Neural cell (in vitro differentiated cells): ENCODE results near the gene RPUSD1. TPM values are rescaled to one million over a fixed set of nuclear protein-coding genes. Genes with fewer than 3 reads are reported as not detected.

Experiments
- H2AFZ ChIP-seq: fragments of 200-600, 300-800 bp; sonication (generic), shearing (Covaris generic); 2 replicates; pipeline ENCODE4 v1.6.0; 2014; ENCODE audit warnings: low read depth, mild to moderate bottlenecking, antibody characterized with exemption, low read length, moderate library complexity
- H3F3A ChIP-seq: fragments of 200-600 bp; shearing (Covaris generic); 2 replicates; pipeline ENCODE4 v1.6.1; 2016; ENCODE audit warnings: mild to moderate bottlenecking, moderate library complexity, mixed read lengths, antibody characterized with exemption, low read length; ENCODE audit not compliant: insufficient read depth, poor library complexity, severe bottlenecking
- H3K27ac ChIP-seq: fragments of 200-600, 300-800 bp; sonication (generic), shearing (Covaris generic); 2 replicates; pipeline ENCODE4 v1.5.1; 2014; ENCODE audit warnings: mild to moderate bottlenecking, low read length, moderate library complexity
- H3K27me3 ChIP-seq: fragments of 300-800, 200-600 bp; sonication (generic), shearing (Covaris generic); 2 replicates; pipeline ENCODE4 v1.6.0; 2014; ENCODE audit warnings: mild to moderate bottlenecking, low read depth, low read length, moderate library complexity; ENCODE audit not compliant: insufficient read depth
- H3K36me3 ChIP-seq: fragments of 300-800, 200-600 bp; sonication (generic), shearing (Covaris generic); 2 replicates; pipeline ENCODE4 v1.5.1; 2014; ENCODE audit warnings: mild to moderate bottlenecking, antibody characterized with exemption, low read length, moderate library complexity; ENCODE audit not compliant: insufficient read depth
- H3K4me2 ChIP-seq: fragments of 300-800, 200-600 bp; sonication (generic), shearing (Covaris generic); 2 replicates; pipeline ENCODE4 v1.6.0; 2014; ENCODE audit warnings: mild to moderate bottlenecking, low read length
- H3K4me3 ChIP-seq: fragments of 300-800, 200-600 bp; sonication (generic), shearing (Covaris generic); 2 replicates; pipeline ENCODE4 v1.5.1; 2014; ENCODE audit warnings: mild to moderate bottlenecking, low read length, moderate library complexity
- H3K79me2 ChIP-seq: fragments of 200-600 bp; shearing (Covaris generic); replicated peaks from 2 replicates; pipeline ENCODE4 v1.6.0; 2014; ENCODE audit warnings: mild to moderate bottlenecking, low read length, moderate library complexity; ENCODE audit not compliant: insufficient read depth
- H3K9ac ChIP-seq: fragments of 300-800, 200-600 bp; sonication (generic), shearing (Covaris generic); 2 replicates; pipeline ENCODE4 v1.6.1; 2016; ENCODE audit warnings: mild to moderate bottlenecking, low read length, mixed read lengths
- H3K9me2 ChIP-seq: fragments of 200-600 bp; shearing (Covaris generic); 2 replicates; pipeline ENCODE4 v1.6.1; 2016; ENCODE audit warnings: mild to moderate bottlenecking, low read length, mixed read lengths; ENCODE audit not compliant: insufficient read depth
- H3K9me3 ChIP-seq: fragments of 200-600, 300-800 bp; sonication (generic), shearing (Covaris generic); 2 replicates; pipeline ENCODE4 v1.6.1; 2016; ENCODE audit warnings: mild to moderate bottlenecking, mixed run types, low read length, moderate library complexity, mixed read lengths
- H4K20me1 ChIP-seq: fragments of 200-600 bp; shearing (Covaris generic); 2 replicates; pipeline ENCODE4 v1.6.1; 2016; ENCODE audit warnings: mild to moderate bottlenecking, mixed run types; ENCODE audit not compliant: insufficient read depth
- CTCF ChIP-seq: fragments of 450-650 bp; IDR thresholded peaks from 2 replicates; pipeline ENCODE4 v1.5.1; 2014; ENCODE audit warnings: antibody characterized with exemption, mild to moderate bottlenecking, moderate library complexity; ENCODE audit not compliant: poor library complexity, severe bottlenecking
- EP300 ChIP-seq: fragments of 450-650 bp; conservative IDR thresholded peaks from 2 replicates; pipeline ENCODE4 v1.6.1; 2014; ENCODE audit warnings: antibody characterized with exemption, mild to moderate bottlenecking, moderate library complexity; ENCODE audit not compliant: poor library complexity, severe bottlenecking
- EZH2 ChIP-seq: fragments of 200-600, 300-800 bp; shearing (Covaris generic), sonication (generic); IDR thresholded peaks from 2 replicates; pipeline ENCODE4 v1.6.1; 2014; ENCODE audit warnings: antibody characterized with exemption, low read length, borderline replicate concordance, mild to moderate bottlenecking; ENCODE audit not compliant: insufficient read depth, poor library complexity, severe bottlenecking
- MXI1 ChIP-seq: fragments of 450-650 bp; conservative IDR thresholded peaks from 2 replicates; pipeline ENCODE4 v1.6.1; 2014; ENCODE audit warnings: antibody characterized with exemption, mild to moderate bottlenecking; ENCODE audit not compliant: poor library complexity, severe bottlenecking
- POLR2AphosphoS5 ChIP-seq: IDR thresholded peaks from 2 replicates; pipeline ENCODE4 v1.6.1; 2012
- RAD21 ChIP-seq: fragments of 450-650 bp; conservative IDR thresholded peaks from 2 replicates; pipeline ENCODE4 v1.6.1; 2014; ENCODE audit warnings: antibody characterized with exemption, mild to moderate bottlenecking, moderate library complexity
- REST ChIP-seq: IDR thresholded peaks from 2 replicates; pipeline ENCODE4 v1.6.1; 2012; ENCODE audit warnings: borderline replicate concordance
- SMC3 ChIP-seq: fragments of 450-650 bp; conservative IDR thresholded peaks from 2 replicates; pipeline ENCODE4 v1.6.1; 2014; ENCODE audit warnings: antibody characterized with exemption, mild to moderate bottlenecking, moderate library complexity; ENCODE audit not compliant: poor library complexity
- TAF1 ChIP-seq: IDR thresholded peaks from 2 replicates; pipeline ENCODE4 v1.6.1; 2012; ENCODE audit warnings: low read depth
- polyA plus RNA-seq: library from polyadenylated mRNA; depleted of rRNA; stranded (reverse); fragments of >200 nt; gene quantifications from 2 replicates; pipeline ENCODE4 v1.2.3, GENCODE V29; 2014

The RPUSD1 gene
- polyA plus RNA-seq, 1 donor from 2014 or later: 42.4 TPM

DNA sequence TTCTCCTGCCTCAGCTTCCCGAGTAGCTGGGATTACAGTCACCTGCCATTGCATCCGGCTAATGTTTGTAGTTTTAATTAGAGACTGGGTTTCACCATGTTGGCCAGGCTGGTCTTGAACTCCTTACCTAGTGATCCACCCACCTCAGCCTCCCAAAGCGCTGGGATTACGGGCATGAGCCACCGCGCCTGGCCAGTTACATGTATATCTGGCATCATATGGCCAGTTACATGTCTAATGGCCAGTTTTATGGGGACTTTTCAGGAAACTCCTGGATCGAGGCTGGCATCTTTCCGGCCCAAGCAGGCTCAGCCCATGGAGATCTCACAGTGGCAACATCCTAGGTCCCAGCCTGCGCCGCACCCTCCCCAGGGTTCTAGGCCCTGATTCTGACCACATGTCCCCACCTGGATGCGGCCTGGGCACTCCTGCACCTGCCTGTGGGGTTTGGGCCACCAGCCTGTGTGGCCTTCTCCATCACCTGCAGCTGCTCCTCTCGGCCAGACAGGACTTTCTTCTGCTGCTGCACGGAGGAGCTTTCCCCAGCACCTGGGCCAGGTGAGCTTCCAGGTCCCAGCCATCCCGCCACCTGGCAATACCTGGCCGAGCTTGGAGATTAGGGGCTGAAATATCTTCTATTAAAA, 46.1 kb downstream of the RPUSD1 start:
- Histone ChIP-seq H3K36me3 (no peaks in the 10 kb centered on the region), H2AFZ (no peak overlapping the region), H3K27ac (no peak overlapping the region), H4K20me1 (no peaks in the 10 kb centered on the region), H3F3A (no peaks in the 10 kb centered on the region), H3K9me2 (no peaks in the 10 kb centered on the region), H3K27me3 (no peaks in the 10 kb centered on the region), H3K4me2 (no peak overlapping the region), H3K79me2 (peaks cover 5% of the 10 kb centered on the region), H3K9ac (no peak overlapping the region), H3K9me3 (no peaks in the 10 kb centered on the region), H3K4me3 (no peak overlapping the region)
- TF ChIP-seq EZH2 (no peak), EP300 (no peak), REST (no peak), POLR2AphosphoS5 (no peak), MXI1 (no peak), TAF1 (no peak), CTCF (no peak), SMC3 (no peak), RAD21 (no peak)

DNA sequence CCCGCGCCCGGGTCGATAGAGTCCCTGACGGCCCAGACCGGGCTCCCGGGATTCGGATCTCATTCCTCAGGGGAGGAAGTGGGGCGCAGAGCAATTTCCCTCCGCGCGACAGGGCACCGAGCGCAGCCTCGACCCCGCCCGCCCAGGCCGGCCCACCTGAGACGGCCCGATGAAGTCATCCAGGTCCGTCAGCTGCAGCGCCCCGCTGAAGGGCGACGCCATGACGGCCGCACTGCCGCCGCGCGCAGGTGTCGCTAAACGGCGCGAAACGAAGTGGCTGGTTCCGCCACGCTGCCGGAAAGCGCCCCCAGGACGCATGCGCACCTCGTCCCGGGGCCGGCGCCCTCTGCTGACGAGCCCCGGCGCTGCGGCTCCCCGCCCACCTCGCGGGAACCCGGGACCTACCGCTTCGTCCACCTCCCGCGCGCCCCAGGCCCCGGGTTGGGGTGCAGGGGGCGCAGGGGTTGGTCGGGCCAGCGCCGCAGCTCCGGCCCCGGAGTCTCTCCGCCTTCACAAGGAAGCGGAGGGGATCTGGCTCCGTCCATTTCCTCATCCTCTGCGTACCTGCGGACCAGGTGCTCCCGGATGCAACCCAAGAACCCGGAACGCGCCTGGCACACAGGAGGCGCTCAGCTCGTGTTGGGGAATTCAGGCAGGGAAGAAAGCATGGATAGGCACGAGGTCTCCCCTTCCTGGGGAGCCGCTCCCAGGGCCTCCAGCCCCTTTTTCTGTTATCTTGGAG, 47.2 kb downstream of the RPUSD1 start, which contains the start of gene CIAO3:
Gene CIAO3 (minus strand): TSS at position 234 of the 742 bp plus-strand sequence. CDS start 12 bp downstream, at position 222.
- Histone ChIP-seq H4K20me1 (no peaks in the 10 kb centered on the region), H3K27me3 (no peaks in the 10 kb centered on the region), H3K4me3 (peak within 1 kb of the TSS; percentile 96), H3K79me2 (peaks cover 5% of the 10 kb centered on the region), H3K4me2 (peak within 1 kb of the TSS; percentile 86), H3K9me3 (no peaks in the 10 kb centered on the region), H3K9ac (peak within 1 kb of the TSS; percentile 90), H3K36me3 (no peaks in the 10 kb centered on the region), H2AFZ (peak within 1 kb of the TSS; percentile 79), H3K9me2 (no peaks in the 10 kb centered on the region), H3K27ac (peak within 1 kb of the TSS; percentile 63), H3F3A (no peaks in the 10 kb centered on the region)
- TF ChIP-seq MXI1 (peak; percentile 90), RAD21 (peak; percentile 73), SMC3 (peak; percentile 92), CTCF (peak; percentile 100), EZH2 (no peak), EP300 (peak; percentile 73), REST (peak; percentile 85), POLR2AphosphoS5 (peak; percentile 98), TAF1 (peak; percentile 96)
